Measurements from ENCODE around the gene TMEM218.
"Not testable (repeated sequence)": the region's sequence is repeated elsewhere in the genome, so short reads cannot be mapped to it uniquely, and the experiment has no call there.

Gene TMEM218

GRCh38 chr11:125090151-125090550 is 21.3 kb downstream of the TMEM218 start:
- DNase-seq, result not testable (repeated sequence)

DNA sequence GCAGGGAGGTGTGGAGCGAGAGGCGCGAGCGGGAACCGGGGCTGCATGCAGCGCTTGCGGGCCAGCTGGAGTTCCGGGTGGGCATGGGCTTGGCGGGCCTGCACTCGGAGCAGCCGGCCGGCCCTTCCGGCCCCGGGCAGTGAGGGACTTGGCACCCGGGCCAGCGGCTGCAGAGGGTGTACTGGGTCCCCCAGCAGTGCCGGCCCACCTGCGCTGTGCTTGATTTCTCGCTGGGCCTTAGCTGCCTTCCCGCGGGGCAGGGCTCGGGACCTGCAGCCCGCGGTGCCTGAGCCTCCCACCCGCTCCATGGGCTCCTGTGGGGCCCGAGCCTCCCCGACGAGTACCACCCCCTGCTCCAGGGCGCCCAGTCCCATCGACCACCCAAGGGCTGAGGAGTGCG is 21.9 kb downstream of the TMEM218 start:
- DNase-seq, result not testable (repeated sequence)

DNA sequence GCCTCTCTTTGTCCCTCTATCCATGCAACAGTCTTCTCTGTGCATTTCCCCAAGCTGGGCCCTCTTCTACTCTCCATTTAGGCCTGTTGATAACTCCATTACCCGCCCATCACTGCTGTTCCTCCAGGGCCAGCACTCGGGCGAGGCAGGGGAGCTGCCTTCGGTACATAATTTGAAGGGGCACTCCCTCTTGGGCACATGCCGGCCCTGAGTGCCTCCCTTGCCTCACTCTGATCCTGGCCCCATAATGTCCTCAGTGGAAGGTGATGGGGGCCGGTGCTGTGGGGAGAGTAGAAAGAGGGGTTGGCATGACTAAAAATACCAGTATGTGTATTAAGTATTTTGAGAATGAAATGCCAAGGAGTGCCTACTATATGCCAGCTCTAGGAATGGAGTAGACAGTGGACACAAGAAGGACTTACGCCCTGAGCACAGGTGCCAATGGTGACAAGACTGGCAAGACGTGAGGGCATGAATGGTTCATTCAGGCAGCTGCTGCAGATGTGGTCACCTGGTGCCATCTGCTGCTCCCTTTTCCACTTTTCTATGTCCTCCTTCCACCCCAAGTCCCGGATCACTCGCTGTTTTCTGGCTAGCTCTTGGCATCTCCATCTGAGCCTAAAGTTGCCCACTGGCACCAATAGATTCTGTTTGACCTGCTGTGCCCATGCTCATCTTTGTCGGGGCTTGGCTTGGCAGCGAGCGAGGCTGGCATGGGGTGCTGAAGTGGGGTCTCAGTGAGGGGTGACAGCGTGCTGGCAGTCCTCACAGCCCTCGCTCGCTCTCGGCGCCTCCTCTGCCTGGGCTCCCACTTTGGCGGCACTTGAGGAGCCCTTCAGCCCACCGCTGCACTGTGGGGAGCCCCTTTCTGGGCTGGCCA is 22.6 kb downstream of the TMEM218 start:
- DNase-seq, result no peak

GRCh38 chr11:125088123-125088522 is 23.3 kb downstream of the TMEM218 start:
- no peak for DNase-seq

GRCh38 chr11:125086633-125087296 is 24.7 kb downstream of the TMEM218 start:
- no peak for DNase-seq

DNA sequence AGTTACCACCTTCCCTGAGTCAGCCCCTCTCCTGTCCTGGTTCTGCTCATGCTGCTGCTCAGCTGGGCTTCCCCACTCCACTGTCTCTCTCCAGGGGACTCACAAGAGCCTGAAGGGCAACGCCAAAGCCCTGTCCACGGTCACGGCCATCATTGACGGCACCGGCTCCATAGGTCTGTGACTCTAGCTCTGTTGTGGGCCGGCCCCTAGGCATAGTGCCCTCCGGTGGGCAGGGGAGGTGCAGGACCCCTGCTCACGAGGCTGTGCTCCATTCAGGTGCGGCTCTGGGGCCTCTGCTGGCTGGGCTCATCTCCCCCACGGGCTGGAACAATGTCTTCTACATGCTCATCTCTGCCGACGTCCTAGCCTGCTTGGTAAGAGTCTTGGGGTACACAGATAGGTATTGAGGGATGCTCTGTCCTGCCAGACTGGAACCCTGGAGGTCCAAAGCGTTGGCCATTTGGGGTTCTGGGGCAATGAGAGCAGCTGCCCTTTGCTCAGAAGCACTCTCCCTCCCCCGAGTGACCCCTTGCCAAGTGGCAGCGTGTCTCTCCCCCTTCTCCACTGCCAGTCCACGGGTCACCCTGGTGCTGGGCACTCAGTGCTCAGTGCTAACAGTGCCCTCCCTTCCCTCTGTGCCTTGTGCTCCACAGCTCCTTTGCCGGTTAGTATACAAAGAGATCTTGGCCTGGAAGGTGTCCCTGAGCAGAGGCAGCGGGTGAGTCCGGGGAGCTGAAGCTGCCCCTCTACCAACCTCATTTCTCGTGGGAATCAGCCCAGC is 25.9 kb downstream of the TMEM218 start:
- DNase-seq, result no peak

GRCh38 chr11:125084761-125085231 is 26.6 kb downstream of the TMEM218 start:
- no peak for DNase-seq

DNA sequence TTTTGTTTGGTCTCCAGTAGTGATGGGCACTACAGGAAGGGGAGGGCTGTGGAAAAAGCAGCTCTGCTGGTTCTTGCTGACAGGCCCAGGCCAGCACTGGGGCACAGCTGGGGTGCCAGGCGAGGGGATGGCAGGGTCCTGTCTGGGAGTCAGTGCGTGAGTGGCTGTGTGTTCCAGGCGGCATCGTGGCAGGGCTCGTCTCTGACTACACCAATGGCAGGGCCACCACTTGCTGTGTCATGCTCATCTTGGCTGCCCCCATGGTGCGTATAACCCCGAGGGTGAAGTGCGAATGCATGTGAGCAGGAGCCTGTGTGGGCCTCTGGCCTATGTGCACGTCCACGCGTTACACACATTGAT is 27.4 kb downstream of the TMEM218 start:
- no peak for DNase-seq

DNA sequence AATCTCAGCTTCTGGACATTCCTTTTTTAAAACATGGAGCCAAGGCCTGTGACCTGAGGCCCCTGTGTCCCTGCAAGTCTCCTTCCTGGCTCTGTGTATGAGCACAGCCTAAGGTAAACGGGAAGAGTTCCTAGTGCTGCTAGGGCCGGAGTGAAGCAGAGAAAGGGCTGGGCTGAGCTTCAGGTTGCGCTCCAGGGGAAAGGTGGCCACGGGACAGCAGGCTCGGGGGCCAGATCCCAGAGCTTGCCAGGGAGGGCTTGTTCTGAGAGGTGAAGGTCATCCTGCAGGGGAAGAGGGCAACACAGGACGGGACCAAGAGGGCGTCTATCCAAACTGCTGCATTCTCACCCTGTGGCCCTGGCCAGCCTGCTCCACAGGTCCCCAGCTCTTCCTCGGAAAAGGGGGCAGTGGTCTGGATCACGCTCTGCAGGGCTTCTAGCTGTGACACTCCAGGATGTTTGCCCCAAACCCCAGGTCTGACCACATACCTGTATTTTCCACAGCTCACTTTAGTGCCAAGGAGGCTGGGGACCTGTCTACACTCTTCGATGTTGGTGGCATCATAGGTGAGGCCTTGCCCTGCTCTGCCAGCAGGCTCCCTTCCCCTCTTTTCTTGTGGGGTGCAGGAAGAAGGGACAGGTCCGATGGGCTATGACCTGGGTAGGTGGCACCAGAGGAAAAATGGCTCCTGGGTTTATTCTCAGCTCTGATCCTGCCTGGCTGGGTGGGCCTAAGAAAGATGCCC is 27.9 kb downstream of the TMEM218 start:
- DNase-seq, result no peak

GRCh38 chr11:125082611-125083311 is 28.7 kb downstream of the TMEM218 start:
- DNase-seq, result no peak

DNA sequence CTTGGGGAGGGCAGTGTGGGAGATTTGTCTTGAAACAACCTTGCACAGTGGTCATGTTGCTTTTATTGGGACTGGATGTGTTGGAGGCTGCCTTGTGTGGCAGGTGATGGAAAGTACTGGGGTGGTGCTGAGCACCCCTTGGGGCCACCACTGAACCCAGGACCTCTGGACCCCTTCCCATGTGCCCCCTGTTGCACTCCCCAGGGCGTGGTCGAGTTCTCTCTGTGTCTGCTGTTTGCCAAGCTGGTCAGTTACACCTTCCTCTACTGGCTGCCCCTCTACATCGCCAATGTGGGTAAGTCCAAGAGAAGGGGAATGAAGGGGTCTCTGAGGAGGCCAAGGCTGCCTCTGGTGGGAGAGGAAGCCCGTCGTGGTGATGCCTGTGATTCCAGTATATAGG is 29.4 kb downstream of the TMEM218 start:
- DNase-seq, result no peak

- DNase-seq, result no peak
Observed at GRCh38 chr11:125081098-125081798, 30.2 kb downstream of the TMEM218 start.

DNA sequence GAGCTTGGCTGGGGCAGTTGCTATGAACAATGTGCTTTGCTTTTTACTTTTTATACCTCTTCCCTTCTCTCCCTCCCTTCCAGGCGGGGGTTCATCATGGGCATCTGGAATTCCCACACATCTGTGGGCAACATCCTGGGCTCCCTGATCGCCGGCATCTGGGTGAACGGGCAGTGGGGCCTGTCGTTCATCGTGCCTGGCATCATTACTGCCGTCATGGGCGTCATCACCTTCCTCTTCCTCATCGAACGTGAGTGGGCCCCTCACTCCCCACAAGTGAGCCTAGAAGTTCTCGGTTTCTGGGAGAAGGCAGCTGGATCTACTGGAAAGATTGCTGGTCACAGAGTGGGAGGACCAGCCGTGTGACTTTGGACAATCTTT is 30.9 kb downstream of the TMEM218 start:
- DNase-seq, result no peak

DNA sequence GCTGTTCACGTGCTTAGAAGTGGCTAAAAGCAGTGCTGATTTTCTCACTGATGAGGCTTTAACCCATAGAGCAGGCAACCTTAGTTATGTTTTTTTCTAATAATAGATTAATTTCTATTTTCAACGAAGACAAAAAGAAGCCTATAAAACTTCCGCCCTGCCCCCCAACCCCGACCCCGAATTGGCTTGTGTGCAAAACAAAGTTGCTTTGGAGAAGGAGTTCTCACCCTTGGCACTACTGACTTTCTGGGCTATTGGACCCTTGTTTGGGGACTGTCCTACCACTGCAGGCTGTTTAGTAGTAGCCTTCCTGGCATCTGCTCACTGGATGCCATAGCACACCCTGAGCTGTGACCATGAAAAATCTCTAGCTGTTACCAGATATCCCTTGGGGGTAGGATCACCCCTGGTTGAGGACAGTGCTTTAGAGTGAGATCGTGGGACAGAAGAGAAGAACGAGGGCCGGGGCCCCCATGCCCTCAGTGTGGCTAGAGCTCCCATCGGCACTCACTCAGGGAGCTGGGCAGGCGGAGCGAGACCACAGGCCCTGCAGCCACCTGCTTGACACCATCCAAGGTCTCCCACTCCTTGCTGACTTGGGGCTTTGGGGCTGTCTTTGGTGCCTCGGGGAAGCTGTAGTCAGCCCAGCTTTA is 31.4 kb downstream of the TMEM218 start:
- no peak for DNase-seq

GRCh38 chr11:125079151-125079877 is 32.1 kb downstream of the TMEM218 start:
- no peak for DNase-seq

DNA sequence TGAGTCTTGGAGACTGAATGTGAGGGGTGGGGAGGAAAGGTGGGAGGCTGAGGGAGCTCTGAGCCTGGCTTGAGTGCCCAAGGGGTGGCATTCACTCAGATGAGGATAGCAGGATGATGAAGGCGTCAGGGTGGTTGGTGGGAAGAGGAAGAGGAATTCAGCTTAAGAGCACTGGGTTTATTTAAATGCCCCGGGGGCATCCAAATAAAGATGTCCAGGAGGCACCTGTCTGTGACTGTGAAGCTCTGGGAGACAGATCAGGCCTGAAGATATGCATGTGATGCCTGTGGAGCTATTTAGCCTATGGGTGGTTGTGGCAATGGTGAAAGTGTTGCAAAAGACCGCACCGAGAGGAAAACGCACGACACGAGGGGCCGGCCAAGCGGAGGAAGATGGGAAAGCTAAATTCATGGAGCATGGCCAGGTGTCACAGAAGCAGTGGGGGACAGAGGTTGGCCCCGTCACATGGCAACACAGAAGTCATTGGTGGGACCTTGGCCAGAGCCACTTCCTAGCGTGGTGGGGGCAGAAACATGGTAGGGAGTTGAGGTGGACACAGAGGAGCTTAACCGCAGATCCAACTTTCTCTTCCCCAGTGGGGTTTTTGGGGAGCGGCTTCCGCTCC is 32.8 kb downstream of the TMEM218 start:
- no peak for DNase-seq

GRCh38 chr11:125078016-125078415 is 33.4 kb downstream of the TMEM218 start:
- DNase-seq, result no peak

GRCh38 chr11:125076378-125076945 is 35.0 kb downstream of the TMEM218 start:
- DNase-seq, result no peak
